ENCODE results near the gene ARHGAP28.
A peak's percentile ranks its signal among the peaks of the same experiment; 100 is the strongest.

ARHGAP28 gene

GRCh38 chr18:6732952-6733351 lies 3.4 kb downstream of the ARHGAP28 start:
- DNase-seq, result no peak

- DNase-seq, result no peak
These were observed 4.2 kb downstream of the ARHGAP28 start for GRCh38 chr18:6733758-6734157.

GRCh38 chr18:6734726-6735430 lies 5.4 kb downstream of the ARHGAP28 start:
- DNase-seq, result no peak

GRCh38 chr18:6737833-6738232 lies 8.3 kb downstream of the ARHGAP28 start:
- DNase-seq, result no peak

- DNase-seq, result no peak
These were observed 9.1 kb downstream of the ARHGAP28 start for GRCh38 chr18:6738622-6739021.

- DNase-seq, result no peak
These were observed 11.7 kb downstream of the ARHGAP28 start for GRCh38 chr18:6741232-6741663.

GRCh38 chr18:6741786-6742185 lies 12.3 kb downstream of the ARHGAP28 start:
- no peak for DNase-seq

- DNase-seq, result no peak
These were observed 14.5 kb downstream of the ARHGAP28 start for GRCh38 chr18:6743999-6744398.

GRCh38 chr18:6744816-6745455 lies 15.4 kb downstream of the ARHGAP28 start:
- DNase-seq, result no peak

- DNase-seq, result peak; percentile 72
These were observed 16.1 kb downstream of the ARHGAP28 start for GRCh38 chr18:6745504-6746031.

GRCh38 chr18:6746386-6746960 lies 17.0 kb downstream of the ARHGAP28 start:
- DNase-seq, result no peak

- DNase-seq, result no peak
These were observed 18.1 kb downstream of the ARHGAP28 start for GRCh38 chr18:6747646-6748045.

GRCh38 chr18:6748241-6748640 lies 18.7 kb downstream of the ARHGAP28 start:
- DNase-seq, result no peak

- no peak for DNase-seq
These were observed 20.9 kb downstream of the ARHGAP28 start for GRCh38 chr18:6750411-6750810.

- no peak for DNase-seq
These were observed 21.7 kb downstream of the ARHGAP28 start for GRCh38 chr18:6751222-6751621.

- DNase-seq, result no peak
These were observed 22.8 kb downstream of the ARHGAP28 start for GRCh38 chr18:6752202-6752860.

GRCh38 chr18:6755107-6755506 lies 25.6 kb downstream of the ARHGAP28 start:
- DNase-seq, result no peak

GRCh38 chr18:6757931-6758330 lies 28.4 kb downstream of the ARHGAP28 start:
- DNase-seq, result no peak

GRCh38 chr18:6759579-6759978 lies 30.1 kb downstream of the ARHGAP28 start:
- no peak for DNase-seq

- DNase-seq, result no peak
These were observed 34.0 kb downstream of the ARHGAP28 start for GRCh38 chr18:6763524-6763923.

GRCh38 chr18:6764382-6764781 lies 34.9 kb downstream of the ARHGAP28 start:
- no peak for DNase-seq

- DNase-seq, result no peak
These were observed 44.3 kb downstream of the ARHGAP28 start for GRCh38 chr18:6773777-6774176.

GRCh38 chr18:6775237-6775636 lies 45.7 kb downstream of the ARHGAP28 start:
- DNase-seq, result no peak

GRCh38 chr18:6775702-6776101 lies 46.2 kb downstream of the ARHGAP28 start:
- no peak for DNase-seq

Data from NCI-H1930 (cell line).